Endothelial cell of umbilical vein (primary cell): ENCODE measurements around the gene PRLR.

Experiments
- CTCF ChIP-seq, 2 donors: IDR thresholded peaks; 1 replicate in 1 of 2; 2 replicates in 1 of 2; pipeline ENCODE4 v1.5.1; 2011; ENCODE audit warnings: low read length in 2 of 2, mild to moderate bottlenecking in 2 of 2, moderate library complexity in 2 of 2, control low read depth in 1 of 2, inconsistent platforms in 1 of 2, low read depth in 1 of 2; ENCODE audit not compliant: insufficient read depth in 1 of 2; ENCODE audit errors: extremely low read depth in 1 of 2
- EZH2 ChIP-seq: IDR thresholded peaks from 2 replicates; pipeline ENCODE4 v1.6.1; 2012; ENCODE audit warnings: borderline replicate concordance, low read depth, mild to moderate bottlenecking, moderate library complexity, low read length, inconsistent platforms; ENCODE audit not compliant: severe bottlenecking
- MAX ChIP-seq: IDR thresholded peaks from 2 replicates; pipeline ENCODE4 v1.6.1; 2011; ENCODE audit not compliant: insufficient read depth, insufficient read length
- POLR2AphosphoS5 ChIP-seq: IDR thresholded peaks from 2 replicates; pipeline ENCODE4 v1.6.1; 2012; ENCODE audit warnings: low read depth, mild to moderate bottlenecking, control low read depth, low read length, moderate library complexity; ENCODE audit not compliant: insufficient read depth

- no peak for TF ChIP-seq MAX
- no peak for TF ChIP-seq CTCF (IDR thresholded peaks at IDR 0.05; ENCODE audit: extremely low read depth in 1 of 2, insufficient read depth in 1 of 2, low read depth in 1 of 2, low read length in 2 of 2)
- TF ChIP-seq POLR2AphosphoS5: no peak
- TF ChIP-seq EZH2: no peak
Observed at GRCh38 chr5:35029333-35029732, 201.0 kb downstream of the PRLR start.
